GM12875 (cell line): ENCODE measurements around the gene RPS15.

ENCODE experiments used
- H3K4me3 ChIP-seq: one replicate; pipeline ENCODE4 v1.5.1; 2011; ENCODE audit warnings: low read depth, low read length, control low read depth
- TF ChIP-seq, protein P1 (sequence below): IDR thresholded peaks from 2 replicates; pipeline ENCODE4 v1.5.1; 2011; ENCODE audit warnings: low read depth, mild to moderate bottlenecking, control low read depth, inconsistent platforms, low read length, moderate library complexity, borderline replicate concordance; ENCODE audit not compliant: insufficient read depth

RPS15 gene

GRCh38 chr19:1481224-1481892, 43.2 kb downstream of the RPS15 start:
- H3K4me3 ChIP-seq, result no peak overlapping the region
- TF ChIP-seq, protein P1, sequence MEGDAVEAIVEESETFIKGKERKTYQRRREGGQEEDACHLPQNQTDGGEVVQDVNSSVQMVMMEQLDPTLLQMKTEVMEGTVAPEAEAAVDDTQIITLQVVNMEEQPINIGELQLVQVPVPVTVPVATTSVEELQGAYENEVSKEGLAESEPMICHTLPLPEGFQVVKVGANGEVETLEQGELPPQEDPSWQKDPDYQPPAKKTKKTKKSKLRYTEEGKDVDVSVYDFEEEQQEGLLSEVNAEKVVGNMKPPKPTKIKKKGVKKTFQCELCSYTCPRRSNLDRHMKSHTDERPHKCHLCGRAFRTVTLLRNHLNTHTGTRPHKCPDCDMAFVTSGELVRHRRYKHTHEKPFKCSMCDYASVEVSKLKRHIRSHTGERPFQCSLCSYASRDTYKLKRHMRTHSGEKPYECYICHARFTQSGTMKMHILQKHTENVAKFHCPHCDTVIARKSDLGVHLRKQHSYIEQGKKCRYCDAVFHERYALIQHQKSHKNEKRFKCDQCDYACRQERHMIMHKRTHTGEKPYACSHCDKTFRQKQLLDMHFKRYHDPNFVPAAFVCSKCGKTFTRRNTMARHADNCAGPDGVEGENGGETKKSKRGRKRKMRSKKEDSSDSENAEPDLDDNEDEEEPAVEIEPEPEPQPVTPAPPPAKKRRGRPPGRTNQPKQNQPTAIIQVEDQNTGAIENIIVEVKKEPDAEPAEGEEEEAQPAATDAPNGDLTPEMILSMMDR, result no peak

- no peak overlapping the region for H3K4me3 ChIP-seq
- TF ChIP-seq, protein P1, result no peak
Measured at GRCh38 chr19:1481893-1482360, 43.7 kb downstream of the RPS15 start.

- TF ChIP-seq, protein P1, result no peak
- no peak overlapping the region for H3K4me3 ChIP-seq
Measured at GRCh38 chr19:1482361-1483130, 44.4 kb downstream of the RPS15 start.

DNA sequence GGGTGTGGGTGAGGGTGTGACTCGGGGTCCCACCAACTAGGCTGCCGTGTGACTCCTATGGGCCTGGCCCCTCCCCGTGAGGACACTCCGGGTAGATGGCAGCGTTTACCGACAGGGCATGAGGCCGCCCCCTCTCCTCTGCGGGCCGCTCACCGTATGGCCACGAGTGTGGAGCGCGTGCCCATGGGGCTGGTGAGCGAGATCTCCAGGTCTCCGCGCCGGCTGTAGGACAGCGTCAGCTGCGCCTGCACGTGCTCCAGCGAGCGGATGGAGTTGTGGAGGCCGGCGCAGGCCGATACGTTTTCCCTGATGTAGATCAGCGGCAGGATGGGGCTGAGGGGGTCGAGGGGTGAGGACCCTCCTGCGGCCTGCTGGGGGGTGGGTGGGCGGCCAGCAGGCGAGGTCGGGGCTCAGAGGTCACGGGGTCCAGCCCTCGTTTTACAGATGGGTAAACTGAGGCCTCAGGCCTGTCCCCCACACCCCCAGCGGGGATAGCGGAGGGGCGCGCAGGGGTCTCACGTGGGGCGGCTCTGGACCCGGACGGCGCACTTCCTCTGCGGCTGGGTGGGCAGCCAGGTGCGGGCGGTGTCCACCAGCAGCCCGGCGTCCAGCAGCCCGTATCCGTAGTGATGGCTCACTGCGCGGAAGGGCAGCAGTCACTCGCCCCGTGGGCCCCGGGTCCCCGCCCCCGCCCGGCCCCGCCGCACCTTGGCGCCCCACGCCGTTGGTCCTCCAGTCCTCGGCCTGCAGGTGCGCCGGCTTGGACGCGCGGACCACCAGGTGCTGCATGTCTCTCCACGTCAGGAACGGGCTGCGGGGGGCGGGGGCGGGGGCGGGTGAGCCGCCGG, 45.2 kb downstream of the RPS15 start:
- no peak overlapping the region for H3K4me3 ChIP-seq
- TF ChIP-seq, protein P1, result no peak

DNA sequence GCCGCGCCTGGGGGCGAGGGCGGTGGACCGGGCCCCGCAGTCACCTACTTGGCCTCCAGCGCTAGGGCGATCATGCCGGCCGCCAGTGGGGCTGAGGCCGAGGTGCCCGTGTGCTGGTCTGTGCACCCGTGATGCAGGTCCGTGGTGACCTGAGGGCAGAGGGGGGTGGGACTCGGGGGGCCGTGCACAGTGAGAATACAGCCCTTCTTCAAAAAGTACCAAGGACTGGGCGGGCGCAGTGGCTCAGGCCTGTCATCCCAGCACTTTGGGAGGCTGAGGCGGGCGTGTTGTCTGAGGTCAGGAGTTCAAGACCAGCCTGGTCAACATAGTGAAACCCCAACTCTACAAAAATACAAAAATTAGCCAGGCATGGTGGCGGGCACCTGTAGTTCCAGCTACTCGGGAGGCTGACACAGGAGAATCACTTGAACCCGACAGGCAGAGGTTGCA, 45.8 kb downstream of the RPS15 start:
- TF ChIP-seq, protein P1, result no peak
- no peak overlapping the region for H3K4me3 ChIP-seq

- H3K4me3 ChIP-seq, result no peak overlapping the region
- TF ChIP-seq, protein P1, result no peak
Measured at GRCh38 chr19:1486720-1487575, 48.8 kb downstream of the RPS15 start.
